ENCODE measurements around the gene CEP112. TPM values are rescaled to one million over a fixed set of nuclear protein-coding genes. Genes with fewer than 3 reads are reported as not detected.

CEP112 gene
- polyA plus RNA-seq, 2 donors, result 1.6 to 3.1 TPM

DNA sequence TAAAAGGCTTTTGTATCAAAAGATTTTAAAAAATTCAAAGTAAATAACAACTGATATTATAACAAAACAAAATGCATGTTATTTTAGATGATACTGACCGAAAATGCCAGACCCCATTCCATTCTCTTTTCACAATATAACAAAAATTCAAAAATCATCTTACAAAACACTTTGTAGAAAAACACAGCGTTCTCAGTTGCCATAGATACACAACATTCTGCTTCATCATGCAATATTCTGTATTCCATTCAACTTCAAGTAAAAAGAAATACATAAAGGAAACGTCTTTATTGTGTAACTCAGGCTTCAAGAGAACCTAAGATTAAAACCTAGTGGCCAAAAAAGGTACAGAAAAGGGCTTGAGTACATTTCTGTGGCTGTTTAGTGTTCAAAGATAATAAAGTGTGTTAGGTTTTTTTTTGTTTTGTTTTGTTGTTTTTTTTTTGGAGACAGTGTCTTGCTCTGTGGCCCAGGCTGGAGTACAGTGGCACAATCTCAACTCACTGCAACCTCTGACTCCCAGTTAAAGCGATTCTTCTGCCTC is 250.5 kb downstream of the CEP112 start:
- no peaks in the 10 kb centered on the region for H3K27me3 ChIP-seq (ENCODE audit: control insufficient read depth in 1 of 2, insufficient read depth in 2 of 2, low read length in 2 of 2)
- no peaks in the 10 kb centered on the region for H3K4me1 ChIP-seq (ENCODE audit: control insufficient read depth in 2 of 2, insufficient read depth in 2 of 2, low read length in 1 of 2)
- H3K36me3 ChIP-seq (ENCODE audit: control insufficient read depth in 2 of 2, insufficient read depth in 2 of 2, low read length in 1 of 2), result no peaks in the 10 kb centered on the region
- WGBS, 2 donors, result 81 to 82% methylated on average over 4 of the region's 4 CpGs
- H3K4me3 ChIP-seq (ENCODE audit: low read depth in 1 of 2, low read length in 2 of 2), result no peak overlapping the region
- H3K27ac ChIP-seq (ENCODE audit: low read depth in 2 of 2, low read length in 1 of 2), result no peak overlapping the region
- no peaks in the 10 kb centered on the region for H3K9me3 ChIP-seq (ENCODE audit: control insufficient read depth in 2 of 2, insufficient read depth in 1 of 2, low read depth in 1 of 2, low read length in 1 of 2)

DNA sequence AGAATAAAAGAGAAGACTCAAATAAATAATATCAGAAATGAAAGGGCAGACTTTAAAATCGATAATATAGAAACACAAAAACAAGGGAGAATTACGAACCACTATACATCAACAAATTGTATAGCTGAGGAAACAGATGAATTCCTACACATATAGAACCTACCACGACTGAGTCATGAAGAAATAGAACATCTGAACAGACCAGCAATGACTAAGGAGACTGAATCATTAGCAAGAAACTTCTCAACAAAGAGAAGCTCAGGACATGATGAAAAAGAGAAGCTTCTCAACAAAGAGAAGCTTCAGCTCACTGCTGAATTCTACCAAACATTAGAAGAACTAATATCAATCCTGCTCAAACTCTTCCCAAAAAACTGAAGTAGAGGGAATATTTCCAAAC is 255.9 kb downstream of the CEP112 start:
- H3K4me3 ChIP-seq (ENCODE audit: low read depth in 1 of 2, low read length in 2 of 2), result no peak overlapping the region
- no peak overlapping the region for H3K27ac ChIP-seq (ENCODE audit: low read depth in 2 of 2, low read length in 1 of 2)
- no peaks in the 10 kb centered on the region for H3K27me3 ChIP-seq (ENCODE audit: control insufficient read depth in 1 of 2, insufficient read depth in 2 of 2, low read length in 2 of 2)
- no peaks in the 10 kb centered on the region for H3K4me1 ChIP-seq (ENCODE audit: control insufficient read depth in 2 of 2, insufficient read depth in 2 of 2, low read length in 1 of 2)
- peaks cover 0 to 3% of the 10 kb centered on the region in 2 donors for H3K9me3 ChIP-seq (ENCODE audit: control insufficient read depth in 2 of 2, insufficient read depth in 1 of 2, low read depth in 1 of 2, low read length in 1 of 2)
- WGBS, 2 donors, result 76 to 81% methylated on average over 3 of the region's 3 CpGs
- H3K36me3 ChIP-seq (ENCODE audit: control insufficient read depth in 2 of 2, insufficient read depth in 2 of 2, low read length in 1 of 2), result no peaks in the 10 kb centered on the region

DNA sequence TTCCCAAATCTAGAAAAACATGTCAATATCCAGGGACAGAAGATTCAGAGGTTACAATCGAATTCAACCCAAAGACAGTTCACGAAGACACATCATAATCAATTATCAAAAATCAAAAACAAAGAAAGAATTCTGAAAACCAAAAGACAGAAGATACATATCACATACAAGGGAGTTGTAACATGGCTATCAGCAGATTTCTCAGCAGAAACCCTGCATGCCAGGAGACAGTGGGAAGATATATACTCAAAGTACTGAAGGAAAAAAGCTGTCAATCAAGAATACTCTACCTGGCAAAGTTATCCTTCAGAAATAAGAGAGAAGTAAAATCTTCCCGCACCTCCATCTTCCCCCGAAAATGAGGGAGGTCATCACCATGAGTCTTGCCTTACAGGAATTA is 258.6 kb downstream of the CEP112 start:
- Histone ChIP-seq H3K4me1 (ENCODE audit: control insufficient read depth in 2 of 2, insufficient read depth in 2 of 2, low read length in 1 of 2) (no peaks in the 10 kb centered on the region), H3K9me3 (ENCODE audit: control insufficient read depth in 2 of 2, insufficient read depth in 1 of 2, low read depth in 1 of 2, low read length in 1 of 2) (peaks cover 0 to 3% of the 10 kb centered on the region in 2 donors), H3K4me3 (ENCODE audit: low read depth in 1 of 2, low read length in 2 of 2) (no peak overlapping the region), H3K36me3 (ENCODE audit: control insufficient read depth in 2 of 2, insufficient read depth in 2 of 2, low read length in 1 of 2) (no peaks in the 10 kb centered on the region), H3K27me3 (ENCODE audit: control insufficient read depth in 1 of 2, insufficient read depth in 2 of 2, low read length in 2 of 2) (no peaks in the 10 kb centered on the region), H3K27ac (ENCODE audit: low read depth in 2 of 2, low read length in 1 of 2) (no peak overlapping the region)
- WGBS, 2 donors, result 90 to 98% methylated on average over 4 of the region's 4 CpGs

DNA sequence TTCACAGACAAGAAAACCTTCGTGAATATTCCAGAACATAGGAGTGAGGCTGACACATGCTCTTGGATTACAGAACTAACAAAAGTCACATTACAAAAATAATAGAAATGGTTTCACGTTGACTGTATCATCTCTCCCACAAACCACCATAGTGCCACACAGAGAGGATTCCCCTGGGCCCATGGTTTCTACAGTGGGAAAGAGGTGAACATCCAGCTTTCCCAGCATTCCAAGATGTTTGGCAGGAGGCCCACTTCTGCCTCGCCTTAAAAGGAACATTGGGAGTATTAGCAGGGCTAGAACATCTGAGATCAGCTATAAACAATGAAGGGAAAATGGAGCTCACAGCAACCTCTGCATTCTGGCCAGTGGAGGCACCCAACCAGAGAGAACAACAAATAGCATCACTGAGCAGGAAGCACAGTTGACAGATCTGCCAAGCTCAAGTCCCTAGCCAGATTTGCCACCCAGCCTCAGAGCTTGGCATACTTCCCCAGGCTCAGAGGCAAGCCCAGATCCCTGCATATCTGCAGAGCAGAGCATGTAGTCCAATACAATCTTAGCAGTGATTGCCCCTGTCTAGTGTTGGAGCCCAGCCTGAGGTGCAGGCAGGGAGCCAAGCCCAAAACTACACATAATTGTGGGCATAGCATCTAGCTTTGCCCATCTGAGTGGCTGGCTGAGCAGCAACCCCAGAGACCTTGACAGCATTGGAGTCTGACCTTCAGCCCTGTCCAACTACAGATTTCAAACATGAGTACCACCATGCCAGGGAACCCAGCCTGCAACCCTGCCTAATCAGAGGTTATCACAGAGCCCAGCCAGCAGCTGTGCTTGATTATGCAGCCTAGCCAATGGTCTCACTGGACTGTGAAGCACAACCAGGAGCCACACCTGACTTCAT is 260.4 kb downstream of the CEP112 start:
- H3K27ac ChIP-seq (ENCODE audit: low read depth in 2 of 2, low read length in 1 of 2), result no peak overlapping the region
- H3K4me1 ChIP-seq (ENCODE audit: control insufficient read depth in 2 of 2, insufficient read depth in 2 of 2, low read length in 1 of 2), result no peaks in the 10 kb centered on the region
- H3K4me3 ChIP-seq (ENCODE audit: low read depth in 1 of 2, low read length in 2 of 2), result no peak overlapping the region
- H3K9me3 ChIP-seq (ENCODE audit: control insufficient read depth in 2 of 2, insufficient read depth in 1 of 2, low read depth in 1 of 2, low read length in 1 of 2), result peaks cover 0 to 3% of the 10 kb centered on the region in 2 donors
- no peaks in the 10 kb centered on the region for H3K27me3 ChIP-seq (ENCODE audit: control insufficient read depth in 1 of 2, insufficient read depth in 2 of 2, low read length in 2 of 2)
- WGBS, 2 donors, result 81 to 84% methylated on average over 3 of the region's 3 CpGs
- H3K36me3 ChIP-seq (ENCODE audit: control insufficient read depth in 2 of 2, insufficient read depth in 2 of 2, low read length in 1 of 2), result no peaks in the 10 kb centered on the region

DNA sequence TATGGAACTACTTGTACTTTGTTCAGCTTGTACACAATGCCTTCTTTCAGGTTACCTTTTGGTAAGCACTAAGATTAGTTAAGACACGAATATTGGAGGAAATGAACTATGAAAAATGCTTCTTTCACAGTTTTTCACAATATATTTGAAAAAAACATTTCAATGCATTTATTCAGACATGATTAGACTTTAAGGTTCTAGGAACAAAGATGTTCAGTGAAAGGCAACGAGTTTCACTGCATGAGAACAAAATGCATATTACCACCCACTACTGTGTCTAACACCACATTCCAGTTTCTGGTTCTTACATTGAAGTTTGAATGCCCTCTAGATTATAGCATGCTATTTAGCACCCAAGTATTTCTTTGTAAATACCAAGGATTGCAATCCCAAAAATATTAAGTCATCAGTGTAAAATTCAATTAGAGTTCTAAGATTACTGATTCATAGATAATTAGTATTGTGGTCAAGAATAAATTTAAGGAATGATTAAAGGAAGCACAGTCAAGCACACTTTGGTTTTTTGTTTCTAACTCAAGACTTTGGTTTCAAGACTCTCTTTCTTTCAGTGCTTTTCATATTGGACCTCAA is 261.7 kb downstream of the CEP112 start:
- no peak overlapping the region for H3K4me3 ChIP-seq (ENCODE audit: low read depth in 1 of 2, low read length in 2 of 2)
- no peak overlapping the region for H3K27ac ChIP-seq (ENCODE audit: low read depth in 2 of 2, low read length in 1 of 2)
- no peaks in the 10 kb centered on the region for H3K27me3 ChIP-seq (ENCODE audit: control insufficient read depth in 1 of 2, insufficient read depth in 2 of 2, low read length in 2 of 2)
- no peaks in the 10 kb centered on the region for H3K36me3 ChIP-seq (ENCODE audit: control insufficient read depth in 2 of 2, insufficient read depth in 2 of 2, low read length in 1 of 2)
- peaks cover 0 to 3% of the 10 kb centered on the region in 2 donors for H3K9me3 ChIP-seq (ENCODE audit: control insufficient read depth in 2 of 2, insufficient read depth in 1 of 2, low read depth in 1 of 2, low read length in 1 of 2)
- no peaks in the 10 kb centered on the region for H3K4me1 ChIP-seq (ENCODE audit: control insufficient read depth in 2 of 2, insufficient read depth in 2 of 2, low read length in 1 of 2)
- 55 to 59% methylated on average over 2 of the region's 2 CpGs for WGBS, 2 donors

DNA sequence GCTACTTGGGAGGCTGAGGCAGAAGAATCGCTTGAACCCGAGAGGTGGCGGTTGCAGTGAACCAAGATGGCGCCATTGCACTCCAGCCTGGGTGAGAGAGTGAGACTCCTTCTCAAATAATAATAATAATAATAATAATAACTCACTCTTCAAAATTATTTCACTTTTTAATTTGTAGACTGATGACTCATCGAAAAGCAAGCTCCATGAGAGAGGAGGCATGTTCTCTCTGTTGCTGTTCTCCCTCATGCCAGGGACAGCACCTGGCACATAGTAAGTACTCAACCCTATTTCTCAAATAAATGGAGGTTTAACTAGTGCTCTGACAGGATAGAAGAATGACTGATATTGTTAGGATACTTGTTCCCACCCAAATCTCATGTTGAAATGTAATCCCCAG is 265.3 kb downstream of the CEP112 start:
- Histone ChIP-seq H3K4me3 (ENCODE audit: low read depth in 1 of 2, low read length in 2 of 2) (no peak overlapping the region), H3K27me3 (ENCODE audit: control insufficient read depth in 1 of 2, insufficient read depth in 2 of 2, low read length in 2 of 2) (no peaks in the 10 kb centered on the region), H3K9me3 (ENCODE audit: control insufficient read depth in 2 of 2, insufficient read depth in 1 of 2, low read depth in 1 of 2, low read length in 1 of 2) (no peaks in the 10 kb centered on the region), H3K4me1 (ENCODE audit: control insufficient read depth in 2 of 2, insufficient read depth in 2 of 2, low read length in 1 of 2) (no peaks in the 10 kb centered on the region), H3K36me3 (ENCODE audit: control insufficient read depth in 2 of 2, insufficient read depth in 2 of 2, low read length in 1 of 2) (no peaks in the 10 kb centered on the region), H3K27ac (ENCODE audit: low read depth in 2 of 2, low read length in 1 of 2) (no peak overlapping the region)
- 98 to 99% methylated on average over 5 of the region's 5 CpGs for WGBS, 2 donors

DNA sequence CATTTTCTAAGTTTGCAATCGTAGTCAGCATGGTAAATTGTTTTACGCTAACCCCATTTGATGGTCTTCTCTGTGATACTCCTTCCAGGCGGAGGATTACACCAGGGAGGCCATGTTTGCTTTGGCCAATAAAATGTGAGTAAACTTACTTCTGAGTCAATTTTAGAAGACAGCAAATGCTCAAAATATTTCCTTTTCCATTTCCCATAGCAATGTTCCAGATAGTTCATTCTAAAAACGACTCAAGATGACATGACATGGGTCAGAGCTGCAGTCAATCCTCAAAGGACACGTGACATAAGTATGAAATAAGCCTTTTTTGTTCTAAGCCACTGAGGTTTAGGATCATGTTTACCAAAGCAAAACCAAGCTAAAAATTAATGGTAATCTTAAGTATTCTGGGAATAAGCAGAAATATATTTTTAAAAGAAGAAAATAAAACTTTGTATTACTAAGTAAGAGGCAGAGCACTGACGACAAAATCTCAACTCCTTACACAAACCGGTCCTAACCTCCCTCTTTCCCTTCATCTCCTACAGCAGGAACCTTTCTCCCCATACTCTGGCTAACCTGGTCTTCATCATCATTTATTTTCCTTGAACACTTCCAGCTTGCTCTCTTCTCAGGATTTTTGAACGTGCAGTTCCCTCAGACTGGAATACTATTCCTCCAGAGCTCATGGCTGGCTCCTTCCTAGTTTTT is 266.2 kb downstream of the CEP112 start:
- no peak overlapping the region for H3K4me3 ChIP-seq (ENCODE audit: low read depth in 1 of 2, low read length in 2 of 2)
- no peaks in the 10 kb centered on the region for H3K4me1 ChIP-seq (ENCODE audit: control insufficient read depth in 2 of 2, insufficient read depth in 2 of 2, low read length in 1 of 2)
- no peak overlapping the region for H3K27ac ChIP-seq (ENCODE audit: low read depth in 2 of 2, low read length in 1 of 2)
- H3K9me3 ChIP-seq (ENCODE audit: control insufficient read depth in 2 of 2, insufficient read depth in 1 of 2, low read depth in 1 of 2, low read length in 1 of 2), result no peaks in the 10 kb centered on the region
- H3K36me3 ChIP-seq (ENCODE audit: control insufficient read depth in 2 of 2, insufficient read depth in 2 of 2, low read length in 1 of 2), result no peaks in the 10 kb centered on the region
- WGBS, 2 donors, result 86 to 87% methylated on average over 8 of the region's 8 CpGs
- H3K27me3 ChIP-seq (ENCODE audit: control insufficient read depth in 1 of 2, insufficient read depth in 2 of 2, low read length in 2 of 2), result no peaks in the 10 kb centered on the region

DNA sequence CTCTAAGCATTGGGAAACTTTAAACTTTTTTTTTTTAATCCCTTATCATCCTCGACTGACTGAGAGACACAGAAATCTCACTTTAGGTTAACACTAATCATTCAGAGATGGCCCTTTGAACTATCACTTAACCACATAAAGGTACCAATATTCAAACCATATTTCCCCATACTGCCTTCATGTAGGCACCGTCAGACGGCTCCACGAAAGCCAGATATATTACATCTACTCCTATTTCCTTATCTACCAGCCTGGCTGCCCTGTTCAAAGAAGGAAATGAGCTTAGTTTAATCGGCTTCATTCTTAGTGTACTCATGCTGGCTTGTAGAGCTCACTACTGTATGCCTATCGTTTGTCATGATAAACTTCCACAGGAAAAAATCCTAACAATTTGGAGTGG is 270.9 kb downstream of the CEP112 start:
- no peaks in the 10 kb centered on the region for H3K9me3 ChIP-seq (ENCODE audit: control insufficient read depth in 2 of 2, insufficient read depth in 1 of 2, low read depth in 1 of 2, low read length in 1 of 2)
- H3K27me3 ChIP-seq (ENCODE audit: control insufficient read depth in 1 of 2, insufficient read depth in 2 of 2, low read length in 2 of 2), result no peaks in the 10 kb centered on the region
- WGBS, 2 donors, result 51 to 62% methylated on average over 6 of the region's 6 CpGs
- H3K4me3 ChIP-seq (ENCODE audit: low read depth in 1 of 2, low read length in 2 of 2), result no peak overlapping the region
- no peak overlapping the region for H3K27ac ChIP-seq (ENCODE audit: low read depth in 2 of 2, low read length in 1 of 2)
- H3K36me3 ChIP-seq (ENCODE audit: control insufficient read depth in 2 of 2, insufficient read depth in 2 of 2, low read length in 1 of 2), result no peaks in the 10 kb centered on the region
- H3K4me1 ChIP-seq (ENCODE audit: control insufficient read depth in 2 of 2, insufficient read depth in 2 of 2, low read length in 1 of 2), result no peaks in the 10 kb centered on the region

DNA sequence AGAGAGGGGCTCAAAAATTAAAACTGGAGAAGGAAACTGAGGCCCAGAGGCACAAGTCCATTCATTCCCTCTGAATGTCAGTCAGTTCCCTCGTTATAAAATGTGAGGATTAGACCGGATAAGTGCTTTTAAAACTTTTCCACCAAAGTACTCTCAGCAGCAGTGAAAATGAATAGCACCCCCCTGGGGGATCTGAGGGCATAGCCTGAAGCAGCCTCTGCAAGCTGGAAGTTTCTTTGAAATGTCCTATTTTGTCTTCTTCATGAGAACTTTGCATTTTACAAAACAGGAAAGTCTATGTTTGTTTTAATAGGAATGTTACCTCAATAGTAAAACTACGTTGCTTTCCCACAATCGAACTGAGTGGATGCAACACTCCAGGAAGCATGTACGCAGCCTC is 273.0 kb downstream of the CEP112 start:
- Histone ChIP-seq H3K4me1 (ENCODE audit: control insufficient read depth in 2 of 2, insufficient read depth in 2 of 2, low read length in 1 of 2) (no peaks in the 10 kb centered on the region), H3K4me3 (ENCODE audit: low read depth in 1 of 2, low read length in 2 of 2) (no peak overlapping the region), H3K27me3 (ENCODE audit: control insufficient read depth in 1 of 2, insufficient read depth in 2 of 2, low read length in 2 of 2) (no peaks in the 10 kb centered on the region), H3K9me3 (ENCODE audit: control insufficient read depth in 2 of 2, insufficient read depth in 1 of 2, low read depth in 1 of 2, low read length in 1 of 2) (no peaks in the 10 kb centered on the region), H3K27ac (ENCODE audit: low read depth in 2 of 2, low read length in 1 of 2) (no peak overlapping the region), H3K36me3 (ENCODE audit: control insufficient read depth in 2 of 2, insufficient read depth in 2 of 2, low read length in 1 of 2) (no peaks in the 10 kb centered on the region)
- 59 to 62% methylated on average over 5 of the region's 5 CpGs for WGBS, 2 donors
